ENCODE data around the gene AP2B1.

DNA sequence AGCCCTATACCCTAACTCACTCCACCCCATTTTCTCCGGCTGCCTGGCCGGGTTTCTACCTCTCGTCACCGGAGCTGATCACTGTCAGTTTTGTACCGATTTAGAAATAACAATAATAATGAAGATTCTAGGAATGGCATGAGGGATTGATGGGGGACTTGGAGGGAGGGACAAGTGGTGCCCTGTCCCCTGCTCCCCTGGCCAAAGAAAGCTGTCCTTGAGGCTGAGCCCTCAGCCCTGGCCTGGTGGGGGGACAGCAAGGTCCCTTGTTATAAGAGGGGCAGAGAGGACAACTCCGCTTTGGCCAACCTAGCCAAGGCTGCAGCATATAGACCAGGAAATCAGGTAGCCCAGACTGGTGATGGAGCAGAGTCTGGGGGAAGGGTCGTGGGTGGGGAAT, 155.4 kb downstream of the AP2B1 start:
- TF ChIP-seq, protein P1, sequence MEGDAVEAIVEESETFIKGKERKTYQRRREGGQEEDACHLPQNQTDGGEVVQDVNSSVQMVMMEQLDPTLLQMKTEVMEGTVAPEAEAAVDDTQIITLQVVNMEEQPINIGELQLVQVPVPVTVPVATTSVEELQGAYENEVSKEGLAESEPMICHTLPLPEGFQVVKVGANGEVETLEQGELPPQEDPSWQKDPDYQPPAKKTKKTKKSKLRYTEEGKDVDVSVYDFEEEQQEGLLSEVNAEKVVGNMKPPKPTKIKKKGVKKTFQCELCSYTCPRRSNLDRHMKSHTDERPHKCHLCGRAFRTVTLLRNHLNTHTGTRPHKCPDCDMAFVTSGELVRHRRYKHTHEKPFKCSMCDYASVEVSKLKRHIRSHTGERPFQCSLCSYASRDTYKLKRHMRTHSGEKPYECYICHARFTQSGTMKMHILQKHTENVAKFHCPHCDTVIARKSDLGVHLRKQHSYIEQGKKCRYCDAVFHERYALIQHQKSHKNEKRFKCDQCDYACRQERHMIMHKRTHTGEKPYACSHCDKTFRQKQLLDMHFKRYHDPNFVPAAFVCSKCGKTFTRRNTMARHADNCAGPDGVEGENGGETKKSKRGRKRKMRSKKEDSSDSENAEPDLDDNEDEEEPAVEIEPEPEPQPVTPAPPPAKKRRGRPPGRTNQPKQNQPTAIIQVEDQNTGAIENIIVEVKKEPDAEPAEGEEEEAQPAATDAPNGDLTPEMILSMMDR (conservative IDR thresholded peaks at IDR 0.05; ENCODE audit: low read depth, low read length), result no peak
- TF ChIP-seq EZH2phosphoT487 (IDR thresholded peaks at IDR 0.05; ENCODE audit: borderline replicate concordance, low read length) (no peak), EZH2 (IDR thresholded peaks at IDR 0.05; ENCODE audit: low read length, unreplicated experiment) (no peak)

Data from PC-3 (cell line).